ENCODE measurements around the gene ABCC10.
"Not testable (repeated sequence)": the region's sequence is repeated elsewhere in the genome, so short reads cannot be mapped to it uniquely, and the experiment has no call there.

ABCC10 gene

DNA sequence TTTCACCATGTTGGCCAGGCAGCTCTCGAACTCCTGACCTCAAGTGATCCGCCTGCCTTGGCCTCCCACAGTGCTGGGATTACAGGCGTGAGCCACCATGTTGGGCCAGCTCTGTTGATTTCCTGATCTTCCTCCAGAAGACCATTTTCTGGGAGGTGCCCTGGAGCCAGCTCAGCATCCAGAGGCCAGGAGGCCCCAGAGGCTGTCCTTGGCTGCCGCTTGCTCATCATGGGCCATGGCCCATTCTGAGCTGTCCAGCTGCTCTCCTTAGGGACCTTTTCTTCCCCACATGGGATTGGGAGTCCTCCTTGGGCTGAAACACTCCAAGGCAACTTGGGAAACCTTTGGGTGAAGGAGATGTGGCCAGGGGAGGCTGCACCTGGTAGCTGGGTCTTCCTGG, 67.4 kb downstream of the ABCC10 start:
- Mint-ChIP-seq H3K9me3 (no peaks in the 10 kb centered on the region), H3K27me3 (no peaks in the 10 kb centered on the region), H3K4me1 (peaks cover 21% of the 10 kb centered on the region), H3K27ac (peak overlapping the region; percentile 87), H3K4me3 (no peak overlapping the region), H3K36me3 (peaks cover 7% of the 10 kb centered on the region)
- CTCF ChIA-PET, result interaction anchor here (1.0 to 6.3 kb wide), 6 partner anchors 9 to 233 kb away, joined by 3 to 44 read pairs (median 4); no protein-coding TSS in a partner anchor
- no peak for DNase-seq

DNA sequence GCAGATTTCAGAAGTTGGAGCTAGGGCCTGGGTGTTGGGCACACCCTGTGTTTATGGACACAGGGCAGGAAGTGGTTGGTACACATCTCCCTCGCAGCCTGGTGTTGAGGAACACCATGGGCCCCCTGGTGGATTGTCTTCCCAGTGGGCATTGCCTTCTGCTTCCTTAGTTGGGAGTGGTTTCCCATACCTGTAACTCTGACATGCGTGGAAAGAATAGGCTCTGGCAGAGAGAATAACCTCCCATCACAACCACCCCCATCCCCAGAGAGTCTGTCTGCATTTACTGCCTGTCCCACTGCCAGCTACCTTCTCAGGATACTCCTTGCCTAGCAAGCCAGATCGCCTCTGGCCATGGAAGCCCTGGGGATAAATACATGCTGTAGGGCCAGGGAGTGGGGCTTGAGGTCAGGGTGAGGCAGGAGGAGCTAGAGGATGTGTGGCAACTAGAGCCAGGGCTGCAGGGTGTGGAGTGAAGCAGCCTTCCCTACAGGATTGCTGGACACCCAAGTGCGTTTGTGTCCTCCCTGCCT, 68.1 kb downstream of the ABCC10 start:
- H3K36me3 Mint-ChIP-seq, result peaks cover 10% of the 10 kb centered on the region
- DNase-seq, result peak; percentile 55
- no peaks in the 10 kb centered on the region for H3K9me3 Mint-ChIP-seq
- H3K27ac Mint-ChIP-seq, result peak overlapping the region; percentile 87
- H3K4me1 Mint-ChIP-seq, result peaks cover 21% of the 10 kb centered on the region
- H3K27me3 Mint-ChIP-seq, result no peaks in the 10 kb centered on the region
- no peak overlapping the region for H3K4me3 Mint-ChIP-seq
- CTCF ChIA-PET, result interaction anchor here (0.8 to 6.3 kb wide), 9 partner anchors 10 to 266 kb away, joined by 3 to 44 read pairs (median 4); partner anchors contain the start of gene DNPH1

DNA sequence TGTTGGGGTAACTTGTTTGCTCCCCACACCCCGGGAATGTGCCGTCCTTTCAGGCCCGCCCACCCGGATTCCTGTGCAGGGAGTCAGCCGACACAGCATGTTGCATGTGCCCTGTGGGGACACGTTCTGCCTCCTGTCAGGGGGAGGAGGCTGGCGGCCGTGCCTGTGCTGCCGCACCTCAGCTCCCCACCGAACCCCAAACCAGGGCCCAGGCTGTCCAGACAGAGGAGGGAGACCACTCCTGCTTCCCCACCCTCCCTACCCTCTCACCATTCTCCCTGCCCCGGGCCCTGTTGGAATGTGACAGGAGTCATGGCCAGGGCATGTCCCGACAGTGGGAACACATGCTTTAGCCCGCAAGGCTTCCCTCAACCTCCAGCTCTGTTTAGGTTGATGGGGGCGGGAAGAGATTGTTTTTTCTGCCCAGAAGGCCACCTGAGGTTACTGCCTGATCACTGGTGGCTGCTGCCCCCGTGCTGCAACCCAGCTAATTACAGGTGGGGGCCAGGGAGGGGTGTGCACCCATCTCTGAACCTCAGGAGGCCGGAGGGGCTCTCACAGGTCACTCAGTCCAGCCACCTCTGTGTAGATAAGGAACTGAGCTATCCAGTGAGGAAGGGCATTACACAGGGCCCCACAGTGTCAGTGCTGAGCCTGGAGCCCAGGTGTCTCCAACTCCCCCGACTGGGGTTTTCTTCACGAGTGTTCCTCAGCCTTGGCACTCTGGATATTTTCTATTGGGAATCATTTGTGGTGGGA, 69.2 kb downstream of the ABCC10 start:
- Mint-ChIP-seq H3K4me3 (no peak overlapping the region), H3K36me3 (peaks cover 18% of the 10 kb centered on the region), H3K27ac (no peak overlapping the region), H3K4me1 (peaks cover 21% of the 10 kb centered on the region), H3K9me3 (no peaks in the 10 kb centered on the region), H3K27me3 (no peaks in the 10 kb centered on the region)
- DNase-seq, result peak; percentile 42
- CTCF ChIA-PET, result interaction anchor here (1.2 to 6.3 kb wide), 4 partner anchors 10 to 267 kb away, joined by 3 to 44 read pairs (median 5); partner anchors contain the start of gene DNPH1

DNA sequence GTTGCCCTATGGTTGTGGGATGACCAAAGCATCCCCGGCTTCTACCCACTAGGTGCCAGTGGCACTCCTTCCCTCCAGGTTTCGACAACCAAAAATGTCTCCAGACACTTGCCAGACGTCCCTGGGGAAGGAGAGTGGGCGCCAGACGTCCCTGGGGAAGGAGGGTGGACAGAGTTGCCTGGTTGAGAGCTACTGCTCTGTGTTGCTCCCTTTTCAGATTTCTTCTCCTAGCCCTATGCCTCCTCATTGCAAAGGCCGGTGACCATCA, 69.7 kb downstream of the ABCC10 start:
- no peaks in the 10 kb centered on the region for H3K27me3 Mint-ChIP-seq
- H3K4me3 Mint-ChIP-seq, result no peak overlapping the region
- H3K36me3 Mint-ChIP-seq, result peaks cover 23% of the 10 kb centered on the region
- CTCF ChIA-PET, result interaction anchor here (2.6 to 6.3 kb wide), 2 partner anchors 10 to 12 kb away, joined by 7 to 44 read pairs; no protein-coding TSS in a partner anchor
- H3K9me3 Mint-ChIP-seq, result no peaks in the 10 kb centered on the region
- H3K4me1 Mint-ChIP-seq, result peaks cover 21% of the 10 kb centered on the region
- no peak overlapping the region for H3K27ac Mint-ChIP-seq
- no peak for DNase-seq

DNA sequence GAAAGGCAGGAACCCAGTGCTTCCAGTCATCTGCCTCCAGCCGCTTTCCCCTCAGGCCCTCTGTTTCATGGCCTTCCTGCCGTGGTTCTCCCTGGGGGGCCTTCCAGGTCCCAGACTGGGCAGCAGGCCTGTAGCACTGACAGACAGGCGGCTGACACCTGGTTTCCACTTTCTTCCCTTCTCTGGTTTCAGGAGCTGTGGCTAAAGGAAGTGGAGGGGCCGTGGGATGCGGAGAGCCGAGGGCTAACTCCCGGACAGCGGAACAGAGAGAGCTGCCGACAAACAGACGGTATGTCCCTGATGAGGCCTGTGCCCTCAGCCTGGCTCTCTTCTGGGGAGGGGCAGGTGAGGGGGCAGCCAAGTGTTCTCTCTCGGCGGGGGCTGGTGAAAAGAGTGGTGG, 70.3 kb downstream of the ABCC10 start:
- CTCF ChIA-PET, result interaction anchor here (6.3 kb wide), 1 partner anchor 9 kb away, joined by 44 read pairs; no protein-coding TSS in a partner anchor
- peaks cover 21% of the 10 kb centered on the region for H3K4me1 Mint-ChIP-seq
- no peak for DNase-seq
- no peaks in the 10 kb centered on the region for H3K9me3 Mint-ChIP-seq
- H3K27ac Mint-ChIP-seq, result no peak overlapping the region
- no peaks in the 10 kb centered on the region for H3K27me3 Mint-ChIP-seq
- H3K36me3 Mint-ChIP-seq, result peaks cover 26% of the 10 kb centered on the region
- H3K4me3 Mint-ChIP-seq, result no peak overlapping the region

DNA sequence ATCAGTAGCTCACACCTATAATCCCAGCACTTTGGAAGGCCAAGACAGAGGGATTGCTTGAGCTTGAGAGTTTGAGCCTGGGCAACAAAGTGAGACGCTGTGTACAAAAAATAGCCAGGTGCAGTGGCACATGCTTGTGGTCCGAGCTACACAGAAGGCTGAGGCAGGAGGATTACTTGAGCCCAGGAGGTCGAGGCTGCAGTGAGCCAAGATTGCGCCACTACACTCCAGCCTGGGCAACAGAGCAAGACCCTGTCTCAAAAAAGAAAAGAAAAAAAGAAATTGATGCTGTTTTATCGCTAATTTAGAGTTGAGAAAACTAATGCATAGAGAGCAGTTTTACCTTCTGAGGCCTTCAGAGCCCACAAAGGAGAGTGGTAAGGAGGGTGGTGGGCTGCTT, 71.0 kb downstream of the ABCC10 start:
- Mint-ChIP-seq H3K36me3 (peaks cover 28% of the 10 kb centered on the region), H3K4me1 (peaks cover 18% of the 10 kb centered on the region)
- H3K4me3 Mint-ChIP-seq, H3K27ac Mint-ChIP-seq, H3K9me3 Mint-ChIP-seq, H3K27me3 Mint-ChIP-seq, DNase-seq: not testable (repeated sequence)
- CTCF ChIA-PET, result interaction anchor here (6.3 kb wide), 1 partner anchor 8 kb away, joined by 44 read pairs; no protein-coding TSS in a partner anchor

DNA sequence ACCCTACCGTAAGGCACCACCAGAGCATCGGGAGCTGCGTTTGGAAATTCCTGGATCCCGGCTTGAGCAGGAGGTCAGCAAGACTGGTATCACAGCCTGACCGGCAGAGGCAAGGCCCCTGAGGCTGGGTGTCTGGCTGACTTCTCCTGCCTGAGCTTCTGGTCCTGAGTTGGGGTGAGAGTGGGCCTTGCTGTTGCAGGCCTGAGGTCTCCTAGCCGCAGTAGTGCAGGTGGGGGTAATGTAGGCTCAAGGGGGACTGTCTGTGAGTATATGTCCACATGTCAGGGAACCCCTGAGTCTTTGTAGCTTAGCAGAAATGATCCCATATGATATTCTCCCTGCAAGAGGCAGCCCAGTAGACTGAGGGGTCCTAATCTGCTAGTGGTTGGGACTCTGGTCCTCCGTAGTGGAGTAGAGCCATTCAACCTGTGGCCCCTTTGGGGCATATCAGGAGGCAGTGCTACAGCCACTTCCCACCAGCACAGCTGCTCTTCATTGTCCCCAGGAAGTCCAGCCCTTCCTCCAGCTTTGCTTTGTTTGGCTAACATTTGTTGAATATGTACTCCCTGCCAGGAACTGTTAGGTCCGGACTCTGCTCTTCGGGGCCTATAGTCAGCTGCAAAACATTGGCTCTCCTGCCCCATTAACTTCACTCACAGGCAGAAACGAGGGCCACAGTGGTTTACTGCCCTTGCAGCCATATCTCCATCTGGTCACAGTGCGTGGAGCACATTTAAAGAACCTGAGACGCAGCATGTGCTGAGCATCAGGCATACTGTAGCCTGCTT, 71.9 kb downstream of the ABCC10 start:
- Mint-ChIP-seq H3K36me3 (peaks cover 33% of the 10 kb centered on the region), H3K4me3 (no peak overlapping the region), H3K27ac (no peak overlapping the region), H3K9me3 (no peaks in the 10 kb centered on the region), H3K4me1 (peaks cover 13% of the 10 kb centered on the region), H3K27me3 (no peaks in the 10 kb centered on the region)
- CTCF ChIA-PET, result interaction anchor here (0.9 kb wide), 1 partner anchor 8 kb away, joined by 3 read pairs; no protein-coding TSS in a partner anchor
- DNase-seq, result no peak
